NCI-H146 treated with DMSO at 0.1 percent for 48 hours (cell line): ENCODE measurements around the gene PLPP4.
"Not testable (repeated sequence)": the region's sequence is repeated elsewhere in the genome, so short reads cannot be mapped to it uniquely, and the experiment has no call there.

Experiments
- DNase-seq: peaks from one replicate; lab custom pipeline; 2025; ENCODE audit not compliant: unreplicated experiment; lab: John Stamatoyannopoulos, UW

PLPP4 gene

GRCh38 chr10:120485946-120486345, 28.9 kb downstream of the PLPP4 start:
- no peak for DNase-seq

- no peak for DNase-seq
These were observed 29.7 kb downstream of the PLPP4 start for GRCh38 chr10:120486671-120487205.

- DNase-seq, result no peak
These were observed 33.3 kb downstream of the PLPP4 start for GRCh38 chr10:120490288-120490687.

GRCh38 chr10:120492346-120492745, 35.3 kb downstream of the PLPP4 start:
- DNase-seq, result no peak

- no peak for DNase-seq
These were observed 36.6 kb downstream of the PLPP4 start for GRCh38 chr10:120493411-120494312.

GRCh38 chr10:120494313-120494710, 37.3 kb downstream of the PLPP4 start:
- no peak for DNase-seq

- DNase-seq, result no peak
These were observed 38.4 kb downstream of the PLPP4 start for GRCh38 chr10:120495226-120496009.

GRCh38 chr10:120499883-120500282, 42.9 kb downstream of the PLPP4 start:
- DNase-seq, result no peak

- DNase-seq, result no peak
These were observed 46.7 kb downstream of the PLPP4 start for GRCh38 chr10:120503689-120504088.

- DNase-seq, result not testable (repeated sequence)
These were observed 47.2 kb downstream of the PLPP4 start for GRCh38 chr10:120504227-120504626.

- no peak for DNase-seq
These were observed 48.0 kb downstream of the PLPP4 start for GRCh38 chr10:120505056-120505455.

- no peak for DNase-seq
These were observed 48.8 kb downstream of the PLPP4 start for GRCh38 chr10:120505866-120506265.

- no peak for DNase-seq
These were observed 49.6 kb downstream of the PLPP4 start for GRCh38 chr10:120506674-120507073.

- no peak for DNase-seq
These were observed 50.1 kb downstream of the PLPP4 start for GRCh38 chr10:120507175-120507574.

- no peak for DNase-seq
These were observed 50.6 kb downstream of the PLPP4 start for GRCh38 chr10:120507651-120508050.

- DNase-seq, result no peak
These were observed 51.4 kb downstream of the PLPP4 start for GRCh38 chr10:120508393-120508792.

GRCh38 chr10:120508966-120509365, 51.9 kb downstream of the PLPP4 start:
- no peak for DNase-seq

GRCh38 chr10:120511165-120511564, 54.1 kb downstream of the PLPP4 start:
- DNase-seq, result no peak

GRCh38 chr10:120513307-120513796, 56.3 kb downstream of the PLPP4 start:
- DNase-seq, result no peak

- DNase-seq, result no peak
These were observed 57.1 kb downstream of the PLPP4 start for GRCh38 chr10:120514035-120514620.

- no peak for DNase-seq
These were observed 57.9 kb downstream of the PLPP4 start for GRCh38 chr10:120514959-120515358.
